DND-41 (cell line): ENCODE measurements around the gene MEGF8.

Experiments
- ATAC-seq: fragments of 200-7000 bp; cut with Tn5 transposase; 3 replicates; pipeline ENCODE4 v1.9.1; 2021; ENCODE audit warnings: low read depth; ENCODE audit not compliant: insufficient read depth
- DNase-seq: peaks from one replicate; pipeline ENCODE4 v3.0.0-alpha.2; 2020
- H2AFZ ChIP-seq: 2 replicates; pipeline ENCODE4 v1.6.0; 2012; ENCODE audit warnings: low read depth, low read length
- H3K27ac ChIP-seq: 2 replicates; pipeline ENCODE4 v1.5.1; 2012; ENCODE audit warnings: low read length, inconsistent platforms
- H3K27me3 ChIP-seq: fragments of 200-600 bp; sonication (generic); 2 replicates; pipeline ENCODE4 v1.6.0; 2012; ENCODE audit warnings: low read length, mild to moderate bottlenecking, inconsistent platforms; ENCODE audit not compliant: insufficient read depth, poor library complexity
- H3K36me3 ChIP-seq: 2 replicates; pipeline ENCODE4 v1.5.1; 2012; ENCODE audit warnings: low read length, inconsistent platforms; ENCODE audit not compliant: insufficient read depth
- H3K4me1 ChIP-seq: 2 replicates; pipeline ENCODE4 v1.5.1; 2012; ENCODE audit warnings: mild to moderate bottlenecking, low read length; ENCODE audit not compliant: insufficient read depth
- H3K4me2 ChIP-seq: 2 replicates; pipeline ENCODE4 v1.6.0; 2012; ENCODE audit warnings: mild to moderate bottlenecking, moderate library complexity, low read length, inconsistent platforms; ENCODE audit not compliant: insufficient read depth
- H3K4me3 ChIP-seq, 2 experiments: fragments of 200-600 bp in 1 of 2; shearing (Covaris generic) in 1 of 2; 2 replicates each; pipeline ENCODE4 v1.5.1; 2012 to 2016; ENCODE audit warnings: inconsistent platforms in 2 of 2, low read length in 2 of 2, mild to moderate bottlenecking in 2 of 2, low read depth in 1 of 2, moderate library complexity in 1 of 2
- H3K79me2 ChIP-seq: 2 replicates; pipeline ENCODE4 v1.6.0; 2012; ENCODE audit warnings: low read length, inconsistent platforms; ENCODE audit not compliant: insufficient read depth
- H3K9ac ChIP-seq: 2 replicates; pipeline ENCODE4 v1.6.0; 2012; ENCODE audit warnings: low read depth, mild to moderate bottlenecking, inconsistent platforms, low read length, moderate library complexity
- H3K9me3 ChIP-seq: 2 replicates; pipeline ENCODE4 v1.5.1; 2012; ENCODE audit warnings: low read length, moderate library complexity, mild to moderate bottlenecking, inconsistent platforms; ENCODE audit not compliant: insufficient read depth, severe bottlenecking
- H4K20me1 ChIP-seq: 2 replicates; pipeline ENCODE4 v1.6.0; 2012; ENCODE audit warnings: low read length; ENCODE audit not compliant: insufficient read depth
- CTCF ChIP-seq: IDR thresholded peaks from 2 replicates; pipeline ENCODE4 v1.5.1; 2012; ENCODE audit warnings: borderline replicate concordance, low read length, moderate library complexity, mild to moderate bottlenecking; ENCODE audit not compliant: poor library complexity, severe bottlenecking; ENCODE audit errors: extremely low read depth
- EZH2 ChIP-seq: IDR thresholded peaks from 3 replicates; pipeline ENCODE4 v1.6.1; 2012; ENCODE audit warnings: borderline replicate concordance, low read depth, mild to moderate bottlenecking, moderate library complexity, low read length, inconsistent platforms; ENCODE audit not compliant: severe bottlenecking

The MEGF8 gene

GRCh38 chr19:42411581-42412178, 86.2 kb downstream of the MEGF8 start:
- TF ChIP-seq CTCF (no peak), EZH2 (no peak)
- Histone ChIP-seq H3K36me3 (peaks cover 18% of the 10 kb centered on the region), H3K9ac (no peak overlapping the region), H3K4me2 (no peak overlapping the region), H4K20me1 (peaks cover 33% of the 10 kb centered on the region), H2AFZ (no peak overlapping the region), H3K27ac (no peak overlapping the region), H3K9me3 (no peaks in the 10 kb centered on the region), H3K79me2 (no peaks in the 10 kb centered on the region), H3K27me3 (no peaks in the 10 kb centered on the region), H3K4me3 (no peak overlapping the region), H3K4me1 (no peaks in the 10 kb centered on the region)
- ATAC-seq (no peak), DNase-seq (no peak)

GRCh38 chr19:42412227-42412626, 86.8 kb downstream of the MEGF8 start:
- no peak overlapping the region for H3K4me2 ChIP-seq

GRCh38 chr19:42412661-42413076, 87.2 kb downstream of the MEGF8 start:
- Histone ChIP-seq H3K9ac (no peak overlapping the region), H3K4me1 (no peaks in the 10 kb centered on the region), H3K4me2 (no peak overlapping the region), H3K36me3 (peaks cover 13% of the 10 kb centered on the region), H4K20me1 (peaks cover 24% of the 10 kb centered on the region), H3K79me2 (no peaks in the 10 kb centered on the region), H2AFZ (no peak overlapping the region), H3K4me3 (no peak overlapping the region), H3K27me3 (no peaks in the 10 kb centered on the region), H3K27ac (no peak overlapping the region), H3K9me3 (no peaks in the 10 kb centered on the region)
- ATAC-seq (no peak), DNase-seq (no peak)
- TF ChIP-seq EZH2, result no peak
- no peak for TF ChIP-seq CTCF

More at GRCh38 chr19:42412227-42412626, 86.8 kb downstream of the MEGF8 start:
- no peak overlapping the region for H3K4me3 ChIP-seq
- peaks cover 17% of the 10 kb centered on the region for H3K36me3 ChIP-seq
- H2AFZ ChIP-seq, result no peak overlapping the region
- no peaks in the 10 kb centered on the region for H3K4me1 ChIP-seq
- H3K27ac ChIP-seq, result no peak overlapping the region
- TF ChIP-seq CTCF, result no peak
- TF ChIP-seq EZH2, result no peak
- DNase-seq (no peak), ATAC-seq (no peak; the same call in 2 of the 3 replicates)
- H3K9me3 ChIP-seq, result no peaks in the 10 kb centered on the region
- H3K27me3 ChIP-seq, result no peaks in the 10 kb centered on the region
- H4K20me1 ChIP-seq, result peaks cover 29% of the 10 kb centered on the region
- H3K79me2 ChIP-seq, result no peaks in the 10 kb centered on the region
- no peak overlapping the region for H3K9ac ChIP-seq
